GM12878 (cell line): ENCODE results near the gene TCF20. TPM values are rescaled to one million over a fixed set of nuclear protein-coding genes. Genes with fewer than 3 reads are reported as not detected.

ENCODE experiments used
- ATAC-seq: fragments of 200-7000 bp; cut with Tn5 transposase; 3 replicates; pipeline ENCODE4 v1.9.1; 2020; ENCODE audit warnings: mild to moderate bottlenecking, moderate library complexity
- BruUV-seq: library from RNA; stranded (reverse); fragments of 400-500 nt; replicated peaks from 2 replicates; lab custom pipeline; 2021; lab: Mats Ljungman, UMichigan
- CTCF ChIA-PET: fragments of 300-600 bp; sonication (Branson Sonifier 250); formaldehyde crosslinking; extraction: SDS; loops from one replicate; lab custom pipeline; 2021; ENCODE audit warnings: inconsistent platforms; lab: Yijun Ruan, JAX
- POLR2A ChIA-PET: fragments of 350-600 bp; formaldehyde crosslinking; extraction: SDS; loops from one replicate; lab custom pipeline; 2021; ENCODE audit warnings: inconsistent platforms; lab: Charles Lee
- RAD21 ChIA-PET: fragments of 300-600 bp; sonication (Branson Sonifier 250); formaldehyde crosslinking; loops from one replicate; lab custom pipeline; 2023; ENCODE audit warnings: antibody characterized with exemption; ENCODE audit not compliant: unreplicated experiment; lab: Charles Lee
- SMC1A ChIA-PET: fragments of 300-600 bp; sonication (Branson Sonifier 250); formaldehyde crosslinking; loops from one replicate; lab custom pipeline; 2023; ENCODE audit not compliant: unreplicated experiment, uncharacterized antibody; lab: Charles Lee
- DNase-seq: peaks from one replicate; pipeline ENCODE4 v3.0.0-alpha.2; 2011; ENCODE audit warnings: low read depth, low spot score
- FAIRE-seq: peaks from 3 replicates; lab custom pipeline; 2011; peaks lifted over from hg19 to GRCh38; lab: Jason Lieb, UNC
- H2AFZ ChIP-seq: 2 replicates; pipeline ENCODE4 v1.6.0; 2011; ENCODE audit warnings: low read depth, low read length, control low read depth; ENCODE audit not compliant: control insufficient read depth
- H3K27ac ChIP-seq: 2 replicates; pipeline ENCODE4 v1.5.1; 2011; ENCODE audit warnings: control low read depth; ENCODE audit not compliant: control insufficient read depth, insufficient read depth
- H3K27me3 ChIP-seq, 2 experiments: replicated peaks in 1 of 2; 2 replicates each; pipeline versions ENCODE4 v1.6.0 to v1.6.1; 2011; ENCODE audit warnings: low read length in 1 of 2; ENCODE audit not compliant: control insufficient read depth in 2 of 2, insufficient read depth in 2 of 2
- H3K36me3 ChIP-seq, 2 experiments: 2 replicates each; pipeline ENCODE4 v1.5.1; 2011; ENCODE audit warnings: low read length in 1 of 2; ENCODE audit not compliant: control insufficient read depth in 2 of 2, insufficient read depth in 2 of 2
- H3K4me1 ChIP-seq: 2 replicates; pipeline ENCODE4 v1.6.1; 2011; ENCODE audit warnings: mild to moderate bottlenecking, low read length, moderate library complexity, mixed read lengths; ENCODE audit not compliant: control insufficient read depth, insufficient read depth
- H3K4me2 ChIP-seq: 2 replicates; pipeline ENCODE4 v1.6.0; 2011; ENCODE audit warnings: control low read depth; ENCODE audit not compliant: control insufficient read depth, insufficient read depth
- H3K4me3 ChIP-seq: fragments of 200-600 bp; sonication (generic); 2 replicates; pipeline ENCODE4 v1.5.1; 2016
- H3K79me2 ChIP-seq: 2 replicates; pipeline ENCODE4 v1.6.0; 2011; ENCODE audit warnings: low read length; ENCODE audit not compliant: control insufficient read depth, insufficient read depth
- H3K9ac ChIP-seq: 2 replicates; pipeline ENCODE4 v1.8.0; 2011; ENCODE audit warnings: low read length, control low read depth, mixed read lengths; ENCODE audit not compliant: control insufficient read depth, insufficient read depth
- H3K9me3 ChIP-seq: replicated peaks from 3 replicates; pipeline ENCODE4 v1.5.1; 2011; ENCODE audit warnings: mild to moderate bottlenecking, low read length; ENCODE audit not compliant: control insufficient read depth, insufficient read depth
- H4K20me1 ChIP-seq: 2 replicates; pipeline ENCODE4 v1.6.0; 2011; ENCODE audit not compliant: control insufficient read depth, insufficient read depth
- CTCF ChIP-seq, 3 experiments: IDR thresholded peaks in 2 of 3; conservative IDR thresholded peaks in 1 of 3; 2 replicates each; pipeline ENCODE4 v1.5.1; 2011; ENCODE audit warnings: low read depth in 3 of 3, low read length in 3 of 3, mild to moderate bottlenecking in 3 of 3, control low read depth in 2 of 3, moderate library complexity in 2 of 3, inconsistent platforms in 1 of 3, mixed read lengths in 1 of 3; ENCODE audit not compliant: control insufficient read depth in 2 of 3, insufficient read depth in 1 of 3; ENCODE audit errors: extremely low read depth in 1 of 3
- EED ChIP-seq: sonication (generic); IDR thresholded peaks from 2 replicates; pipeline ENCODE4 v1.6.1; 2016; ENCODE audit warnings: antibody characterized with exemption, low read depth
- FOS ChIP-seq: IDR thresholded peaks from 3 replicates; pipeline ENCODE4 v1.6.1; 2011; ENCODE audit warnings: borderline replicate concordance; ENCODE audit not compliant: insufficient read length; ENCODE audit errors: extremely low read depth
- IRF4 ChIP-seq: IDR thresholded peaks from 2 replicates; pipeline ENCODE4 v1.6.1; 2011; ENCODE audit warnings: low read depth, low read length
- SIX5 ChIP-seq: IDR thresholded peaks from 2 replicates; pipeline ENCODE4 v1.6.1; 2011; ENCODE audit warnings: mild to moderate bottlenecking, low read depth, low read length, moderate library complexity; ENCODE audit not compliant: severe bottlenecking
- STAT1 ChIP-seq: fragments of 450-650 bp; conservative IDR thresholded peaks from 2 replicates; pipeline ENCODE4 v1.6.1; 2014; ENCODE audit warnings: antibody characterized with exemption, mild to moderate bottlenecking
- ZNF217 ChIP-seq: fragments of 450-650 bp; IDR thresholded peaks from 2 replicates; pipeline ENCODE4 v1.6.1; 2017; ENCODE audit warnings: antibody characterized with exemption, mild to moderate bottlenecking
- WGBS: methylation state at CpG from one replicate; pipeline ENCODE4 v1.1.6; 2016; ENCODE audit warnings: low lambda C conversion rate; ENCODE audit not compliant: insufficient replicate concordance, insufficient coverage; ENCODE audit errors: missing lambda C conversion rate; 5-methylcytosine and 5-hydroxymethylcytosine counted together
- in situ Hi-C: fragments of 300-500 bp; cut with MboI; formaldehyde crosslinking; loops from 9 replicates; pipeline ENCODE4 v1.14.3; 2018; ENCODE audit warnings: mixed read lengths
- intact Hi-C: fragments of 100-400 bp; cut with micrococcal nuclease; formaldehyde crosslinking; loops from one replicate; pipeline ENCODE4 v1.14.2; 2022; ENCODE audit not compliant: unreplicated experiment
- polyA plus RNA-seq, 11 experiments: library from polyadenylated mRNA; depleted of rRNA in 4 of 11; unstranded in 6 of 11; stranded (reverse) in 5 of 11; fragments of >200 nt; fragmentation: Nextera tagmentation in 4 of 11; fragmentation: Illumina TruSeq in 1 of 11; extraction: Ambion mirVana in 4 of 11; extraction: Trizol in 1 of 11; gene quantifications; 1 replicate in 1 of 11; 2 replicates in 10 of 11; pipeline versions ENCODE4 v1.2.1 to v1.2.3, GENCODE V29; 2011 to 2016; ENCODE audit warnings: inconsistent platforms in 2 of 11, missing spikeins in 2 of 11, low read depth in 1 of 11
- total RNA-seq, 4 experiments: library from RNA; depleted of rRNA in 3 of 4; stranded (reverse); fragments of >200 nt in 3 of 4; fragmentation: Illumina TruSeq in 1 of 4; extraction: Trizol in 1 of 4; gene quantifications; 2 replicates each; pipeline versions ENCODE4 v1.2.1 to v1.2.3, GENCODE V29; 2013 to 2021

TCF20 gene
- total and polyA plus RNA-seq, 10 of the 15 experiments (the other 5 are each of a cell fraction or from before 2014, with no cell fraction given), result 0.64 to 52.9 (median 22.6) TPM

GRCh38 chr22:42308892-42309468 lies 38.5 kb upstream of the TCF20 start (continued):
- TF ChIP-seq FOS (no peak), STAT1 (no peak), SIX5 (no peak), ZNF217 (no peak)

GRCh38 chr22:42307806-42308563 lies 37.5 kb upstream of the TCF20 start:
- no peak for ATAC-seq
- Histone ChIP-seq H3K27me3 (no peaks in the 10 kb centered on the region; a peak in 2 of 4 replicates), H3K9me3 (no peaks in the 10 kb centered on the region), H2AFZ (no peak overlapping the region), H3K36me3 (no peaks in the 10 kb centered on the region), H3K9ac (no peak overlapping the region), H4K20me1 (no peaks in the 10 kb centered on the region), H3K4me2 (no peak overlapping the region), H3K4me3 (no peak overlapping the region), H3K27ac (no peak overlapping the region), H3K79me2 (no peaks in the 10 kb centered on the region), H3K4me1 (no peaks in the 10 kb centered on the region)
- TF ChIP-seq CTCF (IDR thresholded peaks at IDR 0.05 in 2 of 3, conservative IDR thresholded peaks at IDR 0.05 in 1 of 3; ENCODE audit: control insufficient read depth in 2 of 3, extremely low read depth in 1 of 3, insufficient read depth in 1 of 3, low read depth in 3 of 3, low read length in 3 of 3) (no peak), IRF4 (no peak), EED (no peak)
- FAIRE-seq, result no peak
- POLR2A ChIA-PET, result no interaction called here
- CTCF ChIA-PET, result interaction anchor here (0.6 to 1.0 kb wide), 3 partner anchors 8 to 129 kb away, joined by 3 read pairs; no protein-coding TSS in a partner anchor
- no TSS peak for BruUV-seq
- WGBS, result 44% methylated on average over 18 of the region's 18 CpGs
- RAD21 ChIA-PET, result no interaction called here
- no peak for DNase-seq
- intact Hi-C loops, result no loop called here
- SMC1A ChIA-PET, result interaction anchor here (1.1 kb wide), 1 partner anchor 130 kb away, joined by 3 read pairs; no protein-coding TSS in a partner anchor
- in situ Hi-C loops, result no loop called here
